ENCODE results near the gene PKMYT1. TPM values are rescaled to one million over a fixed set of nuclear protein-coding genes. Genes with fewer than 3 reads are reported as not detected.
A peak's percentile ranks its signal among the peaks of the same experiment; 100 is the strongest.

Gene PKMYT1
- total RNA-seq, 1 donor from 2014 or later = 4.3 TPM

DNA sequence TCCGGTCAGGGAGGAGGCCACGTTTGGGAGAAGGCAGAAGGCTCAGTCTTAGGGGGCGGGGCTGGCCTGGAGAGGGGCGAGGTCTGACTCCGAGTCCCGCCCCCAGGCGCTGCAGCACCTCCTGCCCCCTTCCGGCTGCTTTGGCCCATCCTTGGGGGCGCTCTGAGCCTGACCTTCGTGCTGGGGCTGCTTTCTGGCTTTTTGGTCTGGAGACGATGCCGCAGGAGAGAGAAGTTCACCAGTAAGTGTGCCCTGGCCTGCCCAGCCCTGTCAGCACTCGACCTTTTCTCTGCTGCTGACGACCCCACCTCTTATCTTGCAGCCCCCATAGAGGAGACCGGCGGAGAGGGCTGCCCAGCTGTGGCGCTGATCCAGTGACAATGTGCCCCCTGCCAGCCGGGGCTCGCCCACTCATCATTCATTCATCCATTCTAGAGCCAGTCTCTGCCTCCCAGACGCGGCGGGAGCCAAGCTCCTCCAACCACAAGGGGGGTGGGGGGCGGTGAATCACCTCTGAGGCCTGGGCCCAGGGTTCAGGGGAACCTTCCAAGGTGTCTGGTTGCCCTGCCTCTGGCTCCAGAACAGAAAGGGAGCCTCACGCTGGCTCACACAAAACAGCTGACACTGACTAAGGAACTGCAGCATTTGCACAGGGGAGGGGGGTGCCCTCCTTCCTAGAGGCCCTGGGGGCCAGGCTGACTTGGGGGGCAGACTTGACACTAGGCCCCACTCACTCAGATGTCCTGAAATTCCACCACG is 41.4 kb upstream of the PKMYT1 start:
- peak overlapping the region; percentile 99 for H3K27ac Mint-ChIP-seq
- POLR2A ChIA-PET = interaction anchor here (0.6 to 3.9 kb wide), 5 partner anchors 10 to 1355 kb away, joined by 5 to 40 read pairs (median 8); no protein-coding TSS in a partner anchor
- intact Hi-C loops (cut with micrococcal nuclease) = loop anchor here (2.0 to 5.0 kb wide), 5 partner anchors 39 to 114 kb away; partner anchors contain the start of genes PAQR4 and ZSCAN10
- H3K4me3 Mint-ChIP-seq = peak overlapping the region; percentile 92
- ATAC-seq (ENCODE audit: low read depth) (peak; percentile 27), DNase-seq (peak; percentile 72)
- H3K27me3 Mint-ChIP-seq = peaks cover 4% of the 10 kb centered on the region
- CTCF ChIA-PET = interaction anchor here (1.1 to 2.1 kb wide), 7 partner anchors 10 to 108 kb away, joined by 3 to 11 read pairs (median 5); no protein-coding TSS in a partner anchor
- H3K9me3 Mint-ChIP-seq = no peaks in the 10 kb centered on the region
- peaks cover 13% of the 10 kb centered on the region for H3K36me3 Mint-ChIP-seq (ENCODE audit: low read depth)
- TF ChIP-seq, protein P1, sequence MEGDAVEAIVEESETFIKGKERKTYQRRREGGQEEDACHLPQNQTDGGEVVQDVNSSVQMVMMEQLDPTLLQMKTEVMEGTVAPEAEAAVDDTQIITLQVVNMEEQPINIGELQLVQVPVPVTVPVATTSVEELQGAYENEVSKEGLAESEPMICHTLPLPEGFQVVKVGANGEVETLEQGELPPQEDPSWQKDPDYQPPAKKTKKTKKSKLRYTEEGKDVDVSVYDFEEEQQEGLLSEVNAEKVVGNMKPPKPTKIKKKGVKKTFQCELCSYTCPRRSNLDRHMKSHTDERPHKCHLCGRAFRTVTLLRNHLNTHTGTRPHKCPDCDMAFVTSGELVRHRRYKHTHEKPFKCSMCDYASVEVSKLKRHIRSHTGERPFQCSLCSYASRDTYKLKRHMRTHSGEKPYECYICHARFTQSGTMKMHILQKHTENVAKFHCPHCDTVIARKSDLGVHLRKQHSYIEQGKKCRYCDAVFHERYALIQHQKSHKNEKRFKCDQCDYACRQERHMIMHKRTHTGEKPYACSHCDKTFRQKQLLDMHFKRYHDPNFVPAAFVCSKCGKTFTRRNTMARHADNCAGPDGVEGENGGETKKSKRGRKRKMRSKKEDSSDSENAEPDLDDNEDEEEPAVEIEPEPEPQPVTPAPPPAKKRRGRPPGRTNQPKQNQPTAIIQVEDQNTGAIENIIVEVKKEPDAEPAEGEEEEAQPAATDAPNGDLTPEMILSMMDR (IDR thresholded peaks at IDR 0.05) = no peak
- H3K4me1 Mint-ChIP-seq = peaks cover 49% of the 10 kb centered on the region

DNA sequence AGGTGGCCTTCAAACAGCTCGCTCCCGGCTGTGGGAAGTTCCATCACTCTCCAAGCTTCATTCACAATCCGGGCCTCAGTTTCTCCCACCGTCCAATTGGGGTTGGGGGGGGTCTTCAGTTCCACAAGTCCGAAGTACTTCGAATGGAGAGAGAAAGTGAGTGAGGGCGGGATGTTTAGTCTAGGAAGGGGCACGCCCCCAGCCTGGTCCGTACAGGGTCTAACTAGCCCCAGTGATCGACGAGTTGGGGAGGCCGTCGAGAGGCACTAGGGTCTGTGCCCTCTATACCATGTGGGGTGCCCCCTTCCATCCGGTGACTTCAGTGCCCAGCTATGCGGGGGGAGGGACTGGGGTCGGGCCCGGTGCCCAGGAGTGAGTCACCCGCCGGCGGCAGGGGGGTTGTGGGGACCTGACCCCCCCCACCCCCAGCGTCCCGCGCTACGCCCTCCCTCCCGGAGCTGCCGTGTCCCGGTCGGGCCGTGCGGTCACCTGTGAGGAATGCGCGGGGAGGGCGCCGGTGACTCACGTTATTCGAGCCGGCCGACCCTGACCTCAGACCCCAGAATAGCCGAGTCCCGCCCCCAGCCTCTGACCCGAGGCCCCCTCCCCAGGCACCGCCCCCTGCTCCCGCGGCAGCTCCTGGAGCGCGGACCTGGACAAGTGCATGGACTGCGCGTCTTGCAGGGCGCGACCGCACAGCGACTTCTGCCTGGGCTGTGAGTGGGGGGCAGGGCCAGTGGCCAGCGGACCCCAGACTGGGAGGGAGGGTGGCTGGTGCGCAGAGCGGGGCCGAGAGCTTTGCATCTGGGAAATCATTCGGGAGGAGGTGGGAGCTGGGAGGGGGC is 40.6 kb upstream of the PKMYT1 start:
- intact Hi-C loops (cut with micrococcal nuclease) = loop anchor here (1.0 to 5.0 kb wide), 7 partner anchors 17 to 114 kb away; partner anchors contain the start of genes PAQR4 and ZSCAN10
- H3K27me3 Mint-ChIP-seq = peaks cover 6% of the 10 kb centered on the region
- ChIA-PET CTCF (interaction anchor here (1.1 to 2.4 kb wide), 4 partner anchors 8 to 37 kb away, joined by 3 to 12 read pairs (median 10); no protein-coding TSS in a partner anchor), POLR2A (interaction anchor here (0.6 to 3.9 kb wide), 10 partner anchors 7 to 1354 kb away, joined by 3 to 40 read pairs (median 5); partner anchors contain the start of genes FLYWCH2 and ZNF213)
- peaks cover 5% of the 10 kb centered on the region for H3K36me3 Mint-ChIP-seq (ENCODE audit: low read depth)
- H3K4me3 Mint-ChIP-seq = peak overlapping the region; percentile 92
- peaks cover 49% of the 10 kb centered on the region for H3K4me1 Mint-ChIP-seq
- H3K27ac Mint-ChIP-seq = peak overlapping the region; percentile 99
- ATAC-seq (ENCODE audit: low read depth) = no peak
- TF ChIP-seq, protein P1 (IDR thresholded peaks at IDR 0.05) = no peak
- no peaks in the 10 kb centered on the region for H3K9me3 Mint-ChIP-seq
- peak; percentile 38 for DNase-seq

DNA sequence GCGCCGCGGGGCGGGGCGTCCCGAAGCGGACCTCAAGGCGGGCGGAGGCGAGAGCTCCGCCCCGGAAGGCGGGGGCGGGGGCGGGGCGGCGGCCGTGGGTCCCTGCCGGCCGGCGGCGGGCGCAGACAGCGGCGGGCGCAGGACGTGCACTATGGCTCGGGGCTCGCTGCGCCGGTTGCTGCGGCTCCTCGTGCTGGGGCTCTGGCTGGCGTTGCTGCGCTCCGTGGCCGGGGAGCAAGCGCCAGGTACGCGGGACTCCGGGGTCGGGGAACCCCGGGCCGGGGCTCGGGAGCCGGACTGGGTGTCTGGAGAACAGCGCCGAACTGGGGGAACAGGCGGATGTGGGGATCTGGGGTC is 40.0 kb upstream of the PKMYT1 start, which contains the start of gene TNFRSF12A:
Gene TNFRSF12A, plus strand, starts transcription at position 122 of the 357 bp plus-strand sequence. Its CDS starts 30 bp downstream, at position 152.
- Mint-ChIP-seq H3K27me3 (peaks cover 6% of the 10 kb centered on the region), H3K9me3 (no peaks in the 10 kb centered on the region), H3K4me1 (peaks cover 49% of the 10 kb centered on the region), H3K4me3 (peak within 1 kb of the TSS; percentile 92), H3K36me3 (ENCODE audit: low read depth) (peaks cover 5% of the 10 kb centered on the region), H3K27ac (peak within 1 kb of the TSS; percentile 99)
- DNase-seq = peak; percentile 71
- intact Hi-C loops (cut with micrococcal nuclease) = loop anchor here (1.0 to 5.0 kb wide), 7 partner anchors 16 to 113 kb away; partner anchors contain the start of genes PAQR4 and ZSCAN10
- CTCF ChIA-PET = interaction anchor here (1.8 to 2.4 kb wide), 3 partner anchors 8 to 16 kb away, joined by 9 to 12 read pairs (median 11); no protein-coding TSS in a partner anchor
- POLR2A ChIA-PET = interaction anchor here (0.7 to 1.9 kb wide), 8 partner anchors 8 to 137 kb away, joined by 3 to 9 read pairs (median 4); partner anchors contain the start of genes FLYWCH2 and ZNF213
- ATAC-seq (ENCODE audit: low read depth) = peak; percentile 23
- TF ChIP-seq, protein P1 (IDR thresholded peaks at IDR 0.05) = no peak

DNA sequence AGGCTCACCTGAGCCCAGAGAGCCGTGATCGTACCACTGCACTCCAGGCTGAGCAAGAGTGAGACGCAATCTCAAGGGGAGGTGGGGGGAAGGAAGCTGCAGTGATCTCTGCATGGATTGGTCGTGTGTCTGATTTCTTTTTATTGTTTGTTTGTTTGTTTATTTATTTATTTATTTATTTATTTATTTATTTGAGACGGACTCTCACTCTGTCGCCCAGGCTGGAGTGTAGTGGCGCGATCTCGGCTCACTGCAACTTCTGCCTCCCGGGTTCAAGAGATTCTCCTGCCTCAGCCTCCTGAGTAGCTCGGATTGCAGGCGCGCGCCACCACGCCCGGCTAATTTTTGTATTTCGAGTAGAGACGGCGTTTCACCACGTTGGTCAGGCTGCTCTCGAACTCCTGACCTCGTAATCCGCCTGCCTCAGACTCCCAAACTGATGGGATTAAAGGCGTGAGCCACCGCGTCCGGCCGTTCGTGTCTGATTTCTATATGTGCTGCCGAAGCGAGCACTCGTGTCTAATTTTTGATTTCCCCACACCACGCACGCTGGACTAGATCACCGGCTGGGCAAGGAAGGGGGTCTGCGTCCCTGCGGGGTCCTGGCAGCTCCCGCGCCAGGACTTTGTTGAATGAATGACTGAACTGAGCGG is 39.5 kb upstream of the PKMYT1 start:
- Mint-ChIP-seq H3K27me3 (peaks cover 11% of the 10 kb centered on the region), H3K4me1 (peaks cover 49% of the 10 kb centered on the region), H3K4me3 (peak overlapping the region; percentile 80), H3K36me3 (ENCODE audit: low read depth) (peaks cover 5% of the 10 kb centered on the region), H3K9me3 (no peaks in the 10 kb centered on the region), H3K27ac (peak overlapping the region; percentile 59)
- TF ChIP-seq, protein P1 (IDR thresholded peaks at IDR 0.05) = no peak
- ChIA-PET CTCF (interaction anchor here (0.8 to 2.4 kb wide), 4 partner anchors 9 to 111 kb away, joined by 3 to 12 read pairs (median 10); no protein-coding TSS in a partner anchor), POLR2A (interaction anchor here (0.6 to 1.9 kb wide), 8 partner anchors 8 to 137 kb away, joined by 3 to 9 read pairs (median 3); partner anchors contain the start of genes FLYWCH2 and ZNF213)
- DNase-seq (no peak), ATAC-seq (ENCODE audit: low read depth) (no peak)
- intact Hi-C loops (cut with micrococcal nuclease) = loop anchor here (1.0 to 5.0 kb wide), 7 partner anchors 15 to 112 kb away; partner anchors contain the start of genes PAQR4 and ZSCAN10

Measured in activated B cell treated with CpG ODN at 0.5 μM for 24 hours (primary cell).